ENCODE data around the gene PES1.

- no peak for TF ChIP-seq CTCF (IDR thresholded peaks at IDR 0.05)
- TF ChIP-seq REST (IDR thresholded peaks at IDR 0.05; ENCODE audit: insufficient read depth in 1 of 2, low read depth in 2 of 2, low read length in 1 of 2): no peak
- TF ChIP-seq POLR2AphosphoS5 (IDR thresholded peaks at IDR 0.05; ENCODE audit: low read depth, low read length): no peak
These were observed 9.8 kb upstream of the PES1 start for GRCh38 chr22:30601464-30601863.
